Measurements from ENCODE around the gene SLC66A3.

DNA sequence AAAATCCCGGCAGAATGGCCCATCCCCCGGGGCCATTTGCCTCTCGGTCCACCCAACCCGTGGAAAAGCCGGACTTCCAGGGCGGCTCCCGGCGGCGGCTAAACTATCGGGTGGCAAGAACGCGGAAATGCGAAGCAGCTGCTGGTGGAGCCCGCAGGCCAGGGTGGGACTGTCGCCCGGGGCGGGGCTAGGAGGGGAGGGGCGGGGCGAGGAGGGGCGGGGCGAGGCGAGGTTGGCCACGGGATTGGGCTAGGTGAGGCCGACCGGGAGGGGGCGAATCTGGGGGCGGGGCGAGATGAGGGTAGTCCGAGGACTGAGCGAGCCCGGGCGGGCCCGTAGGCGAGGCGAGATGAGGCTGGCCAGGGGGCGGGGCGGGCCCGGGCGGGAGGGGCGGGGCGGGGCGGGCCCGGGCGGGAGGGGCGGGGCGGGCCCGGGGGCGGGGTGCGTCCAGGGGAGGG is 315 bp upstream of the SLC66A3 start:
- TF ChIP-seq, protein P1, sequence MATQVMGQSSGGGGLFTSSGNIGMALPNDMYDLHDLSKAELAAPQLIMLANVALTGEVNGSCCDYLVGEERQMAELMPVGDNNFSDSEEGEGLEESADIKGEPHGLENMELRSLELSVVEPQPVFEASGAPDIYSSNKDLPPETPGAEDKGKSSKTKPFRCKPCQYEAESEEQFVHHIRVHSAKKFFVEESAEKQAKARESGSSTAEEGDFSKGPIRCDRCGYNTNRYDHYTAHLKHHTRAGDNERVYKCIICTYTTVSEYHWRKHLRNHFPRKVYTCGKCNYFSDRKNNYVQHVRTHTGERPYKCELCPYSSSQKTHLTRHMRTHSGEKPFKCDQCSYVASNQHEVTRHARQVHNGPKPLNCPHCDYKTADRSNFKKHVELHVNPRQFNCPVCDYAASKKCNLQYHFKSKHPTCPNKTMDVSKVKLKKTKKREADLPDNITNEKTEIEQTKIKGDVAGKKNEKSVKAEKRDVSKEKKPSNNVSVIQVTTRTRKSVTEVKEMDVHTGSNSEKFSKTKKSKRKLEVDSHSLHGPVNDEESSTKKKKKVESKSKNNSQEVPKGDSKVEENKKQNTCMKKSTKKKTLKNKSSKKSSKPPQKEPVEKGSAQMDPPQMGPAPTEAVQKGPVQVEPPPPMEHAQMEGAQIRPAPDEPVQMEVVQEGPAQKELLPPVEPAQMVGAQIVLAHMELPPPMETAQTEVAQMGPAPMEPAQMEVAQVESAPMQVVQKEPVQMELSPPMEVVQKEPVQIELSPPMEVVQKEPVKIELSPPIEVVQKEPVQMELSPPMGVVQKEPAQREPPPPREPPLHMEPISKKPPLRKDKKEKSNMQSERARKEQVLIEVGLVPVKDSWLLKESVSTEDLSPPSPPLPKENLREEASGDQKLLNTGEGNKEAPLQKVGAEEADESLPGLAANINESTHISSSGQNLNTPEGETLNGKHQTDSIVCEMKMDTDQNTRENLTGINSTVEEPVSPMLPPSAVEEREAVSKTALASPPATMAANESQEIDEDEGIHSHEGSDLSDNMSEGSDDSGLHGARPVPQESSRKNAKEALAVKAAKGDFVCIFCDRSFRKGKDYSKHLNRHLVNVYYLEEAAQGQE (IDR thresholded peaks at IDR 0.05; ENCODE audit: low read depth) = no peak
- no peak for TF ChIP-seq CEBPB (IDR thresholded peaks at IDR 0.05)

All from Ishikawa (cell line).